ENCODE measurements around the gene TRIM45.
A peak's percentile ranks its signal among the peaks of the same experiment; 100 is the strongest.
"Not testable (repeated sequence)": the region's sequence is repeated elsewhere in the genome, so short reads cannot be mapped to it uniquely, and the experiment has no call there.

The TRIM45 gene

DNA sequence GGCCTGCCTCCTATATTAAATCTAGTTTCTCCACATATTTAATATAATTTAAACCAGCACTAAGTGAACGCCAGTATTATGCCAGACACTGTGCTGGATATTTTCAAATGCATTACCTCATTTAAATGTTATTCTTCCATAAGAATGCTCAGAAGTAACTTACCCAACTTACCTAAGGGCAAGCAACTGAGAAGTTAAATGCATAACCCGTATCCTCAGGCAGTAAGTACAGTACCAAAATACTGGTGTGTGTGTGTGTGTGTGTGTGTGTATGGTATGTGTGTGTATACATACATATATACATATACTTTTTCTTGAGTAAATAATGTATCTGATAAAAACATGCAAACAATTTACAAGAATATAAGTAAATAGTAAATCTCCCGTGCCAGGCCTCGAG is 9.0 kb upstream of the TRIM45 start:
- no peak for DNase-seq

DNA sequence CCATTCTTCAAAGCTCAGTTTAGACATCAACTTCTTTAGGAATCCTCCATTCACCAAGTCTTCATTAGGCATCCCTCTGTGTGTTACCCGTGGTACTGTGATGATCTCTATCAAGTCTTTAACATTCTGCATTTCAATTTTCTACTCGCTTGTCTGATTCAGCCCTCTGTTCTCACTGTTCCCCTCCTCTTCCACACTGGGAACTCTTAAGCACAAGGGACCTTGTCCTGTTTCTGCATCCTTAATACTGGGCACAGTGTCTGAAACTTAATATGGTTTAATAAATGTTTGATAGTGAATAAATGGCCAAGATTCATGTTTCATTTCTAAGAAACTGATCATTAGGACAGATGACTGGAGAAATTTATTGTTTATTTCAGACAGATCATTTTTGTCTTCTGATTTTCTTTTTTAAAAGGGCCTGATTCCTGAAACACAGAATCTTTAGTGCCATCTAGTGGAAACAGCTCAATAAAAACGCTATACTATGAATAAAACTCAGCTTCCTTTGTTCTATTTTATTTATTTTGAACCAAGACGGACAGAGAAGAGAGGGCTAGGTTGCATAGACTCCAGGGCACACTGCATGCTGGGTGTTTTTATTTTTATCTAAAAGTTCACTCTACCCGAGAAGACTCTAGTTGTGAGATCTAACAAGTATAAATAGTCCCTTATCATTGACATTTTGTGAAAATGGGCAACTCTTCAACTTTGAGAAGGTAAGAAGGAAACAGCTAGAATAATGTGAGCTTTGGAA is 7.0 kb upstream of the TRIM45 start:
- DNase-seq = peak; percentile 68

DNA sequence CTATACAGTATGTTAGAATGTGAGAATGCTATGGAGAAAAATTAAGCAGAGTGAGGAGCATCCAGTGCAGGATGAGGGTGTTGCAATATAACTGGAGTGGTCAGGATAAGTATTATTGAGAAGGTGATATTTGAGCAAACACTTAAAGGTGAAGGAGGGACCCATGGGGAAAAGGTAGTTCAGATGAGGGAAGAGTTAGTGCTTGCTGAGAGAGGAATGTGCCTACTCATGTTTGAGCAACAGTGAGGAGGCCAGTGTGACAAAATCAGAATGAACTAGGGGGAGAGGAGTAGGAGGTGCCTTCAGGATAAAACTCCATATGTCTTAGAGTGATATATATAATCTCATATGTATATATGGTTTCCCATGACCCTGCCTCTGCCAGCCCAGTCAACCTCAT is 6.2 kb upstream of the TRIM45 start:
- no peak for DNase-seq

DNA sequence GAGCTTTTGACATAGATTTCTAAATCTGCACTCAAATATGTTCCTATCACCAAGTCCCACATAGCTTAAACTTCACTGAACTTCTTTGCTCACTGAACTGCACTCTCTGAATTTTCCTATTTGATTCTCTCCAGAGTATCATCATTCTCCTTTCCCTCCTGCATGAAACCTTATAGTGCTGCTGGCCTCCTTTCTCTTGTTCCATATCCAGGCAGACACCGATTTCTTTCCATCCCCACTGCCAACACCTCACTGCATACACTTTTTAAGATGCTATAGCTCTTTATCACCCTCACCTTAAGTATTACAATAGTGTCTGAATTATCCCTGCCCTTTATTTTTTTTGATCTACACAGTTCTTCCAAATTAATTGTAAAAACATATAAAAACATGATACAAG is 3.1 kb upstream of the TRIM45 start:
- DNase-seq = no peak

GRCh38 chr1:117123274-117123673 is 1.7 kb upstream of the TRIM45 start:
- DNase-seq = no peak

DNA sequence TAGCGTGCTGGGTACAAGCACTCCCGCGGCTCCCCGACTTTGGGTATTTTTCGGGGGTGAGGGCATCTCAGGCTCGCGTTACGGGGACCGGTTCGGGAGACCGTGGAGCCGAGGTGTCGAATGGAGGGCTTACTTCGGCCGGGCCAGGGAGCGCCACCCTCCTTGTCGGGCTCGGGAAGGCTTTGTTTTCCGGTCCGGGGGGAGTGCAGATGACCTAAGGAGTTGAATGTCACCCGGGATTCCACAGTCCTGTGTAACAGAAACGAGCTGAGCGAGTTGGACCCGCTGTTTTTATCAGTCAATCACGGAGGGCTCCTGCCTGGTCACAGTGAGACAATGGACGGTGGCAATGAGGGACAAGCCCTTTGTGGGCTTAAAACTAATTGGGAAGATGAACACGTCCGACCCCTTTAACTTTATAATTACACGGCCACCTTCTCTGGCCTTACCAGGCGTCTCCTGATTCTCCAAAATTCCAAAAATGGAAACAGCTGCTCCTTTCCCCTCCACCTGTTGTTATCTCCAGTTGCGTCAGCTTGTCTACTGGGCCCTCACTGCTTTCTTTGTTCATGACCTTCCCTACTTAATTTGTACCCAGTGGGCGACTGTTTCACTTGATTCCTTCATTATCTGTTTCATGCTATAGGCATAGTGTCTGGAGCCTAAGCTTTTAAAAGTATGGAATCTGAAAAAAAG is 929 bp upstream of the TRIM45 start:
- DNase-seq = no peak

- DNase-seq = no peak
These were observed 568 bp downstream of the TRIM45 start for GRCh38 chr1:117120774-117121588.

- DNase-seq = not testable (repeated sequence)
These were observed 2.4 kb downstream of the TRIM45 start for GRCh38 chr1:117119144-117119543.

GRCh38 chr1:117118137-117118536 is 3.4 kb downstream of the TRIM45 start:
- no peak for DNase-seq

DNA sequence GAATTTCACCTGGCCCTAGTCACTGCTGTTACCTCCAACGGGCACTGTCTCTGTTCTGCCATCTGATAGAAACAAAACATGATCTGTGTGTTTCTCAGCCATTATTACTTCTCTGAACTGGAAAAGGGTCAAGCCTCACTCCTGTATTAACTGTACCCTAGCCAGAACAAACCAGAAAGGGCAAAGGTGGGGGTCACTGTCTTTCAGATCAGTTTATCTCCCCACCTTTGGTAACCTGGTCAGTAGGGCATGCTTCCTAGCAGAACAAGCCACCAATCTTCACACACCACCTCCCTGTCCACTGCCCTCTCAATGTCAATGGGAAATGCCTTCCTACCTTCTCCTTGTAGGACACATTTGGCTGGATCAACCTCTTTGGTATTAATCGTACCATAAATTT is 3.9 kb downstream of the TRIM45 start:
- no peak for DNase-seq

- DNase-seq = no peak
These were observed 4.8 kb downstream of the TRIM45 start for GRCh38 chr1:117116784-117117130.

- no peak for DNase-seq
These were observed 5.3 kb downstream of the TRIM45 start for GRCh38 chr1:117116090-117116783.

GRCh38 chr1:117114877-117115276 is 6.7 kb downstream of the TRIM45 start:
- DNase-seq = no peak

GRCh38 chr1:117113199-117113598 is 8.3 kb downstream of the TRIM45 start:
- DNase-seq = no peak

GRCh38 chr1:117112047-117112717 is 9.4 kb downstream of the TRIM45 start:
- DNase-seq = no peak

DNA sequence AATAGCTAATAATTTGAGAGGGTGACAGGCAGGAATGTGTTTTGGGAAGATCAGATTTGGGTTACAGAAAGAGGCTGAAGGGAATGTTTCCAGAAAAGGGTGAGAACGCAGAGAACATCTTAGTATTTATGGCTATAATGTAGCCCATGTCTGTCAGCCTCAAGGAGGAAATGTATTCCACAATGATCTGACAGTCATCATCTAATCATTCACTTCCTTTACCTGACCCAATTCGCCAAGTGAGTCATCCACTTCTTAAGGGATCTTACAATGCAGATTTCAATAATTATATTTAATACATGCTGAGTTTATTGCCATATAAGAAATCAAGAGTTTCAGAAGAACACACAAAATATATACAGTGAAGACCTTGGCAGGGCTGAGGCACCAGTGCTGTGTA is 10.8 kb downstream of the TRIM45 start:
- no peak for DNase-seq

- no peak for DNase-seq
These were observed 14.2 kb downstream of the TRIM45 start for GRCh38 chr1:117107364-117107763.

DNA sequence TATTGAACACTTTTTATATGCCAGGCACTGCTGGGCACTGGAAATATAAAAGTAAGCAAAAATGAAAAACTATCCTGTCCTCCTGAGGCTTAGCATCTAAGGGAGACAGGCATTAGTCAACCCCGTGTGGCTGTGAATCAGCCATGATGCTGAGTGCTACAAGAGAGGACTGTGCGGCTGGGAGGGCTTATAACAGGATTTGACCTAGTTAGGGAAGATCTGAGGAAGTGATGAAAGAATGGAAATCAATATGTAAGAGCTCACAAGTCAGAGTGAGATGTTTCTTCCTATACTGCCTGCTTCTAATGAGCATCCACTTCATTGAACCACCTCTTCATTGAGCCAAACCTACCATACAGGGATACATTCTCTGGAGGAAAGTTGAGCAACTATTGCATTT is 15.1 kb downstream of the TRIM45 start:
- no peak for DNase-seq

- DNase-seq = no peak
These were observed 15.8 kb downstream of the TRIM45 start for GRCh38 chr1:117105722-117106121.

GRCh38 chr1:117104986-117105385 is 16.6 kb downstream of the TRIM45 start:
- DNase-seq = no peak

- not testable (repeated sequence) for DNase-seq
These were observed 19.7 kb downstream of the TRIM45 start for GRCh38 chr1:117101858-117102257.

DNA sequence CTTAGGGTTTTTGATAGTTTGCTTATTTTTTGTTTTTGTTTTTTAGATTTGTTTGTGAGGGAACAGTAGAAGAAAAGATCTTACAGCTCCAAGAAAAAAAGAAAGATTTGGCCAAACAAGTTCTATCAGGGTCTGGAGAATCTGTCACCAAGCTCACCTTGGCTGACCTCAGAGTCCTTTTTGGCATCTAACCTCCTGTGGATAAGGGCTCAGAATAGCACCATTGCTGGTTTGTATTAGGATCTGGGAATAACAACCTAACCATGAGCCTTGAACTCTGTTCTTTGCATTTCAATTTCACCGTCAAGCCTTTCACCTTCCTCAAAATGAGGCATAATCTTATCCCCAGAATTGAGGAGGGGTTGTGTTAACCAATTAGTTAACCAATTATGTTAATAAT is 20.2 kb downstream of the TRIM45 start:
- no peak for DNase-seq

Measured in NCI-H1105 treated with DMSO at 0.1 percent for 48 hours (cell line).